Lower leg skin (tissue), 4 donors: ENCODE results near the gene DNAL1. TPM values are rescaled to one million over a fixed set of nuclear protein-coding genes. Genes with fewer than 3 reads are reported as not detected.
"Not testable (repeated sequence)": the region's sequence is repeated elsewhere in the genome, so short reads cannot be mapped to it uniquely, and the experiment has no call there.

Source experiments
- DNase-seq, 2 donors: peaks; one replicate each; pipeline ENCODE4 v3.0.0-alpha.2; 2019; ENCODE audit warnings: low spot score in 2 of 2
- H3K4me3 ChIP-seq: fragments of 200-600 bp; sonication (generic); 2 replicates; pipeline ENCODE4 v1.5.1; 2017; ENCODE audit warnings: mild to moderate bottlenecking, low read depth; ENCODE audit not compliant: poor library complexity, severe bottlenecking
- CTCF ChIP-seq, 3 donors: fragments of 450-650 bp; IDR thresholded peaks; one replicate each; pipeline ENCODE4 v1.5.1; 2016; ENCODE audit warnings: antibody characterized with exemption in 3 of 3, mild to moderate bottlenecking in 3 of 3, moderate library complexity in 2 of 3
- POLR2A ChIP-seq, 2 donors: fragments of 450-650 bp; IDR thresholded peaks; one replicate each; pipeline ENCODE4 v1.6.1; 2016 to 2017; ENCODE audit warnings: antibody characterized with exemption in 2 of 2, mild to moderate bottlenecking in 1 of 2, moderate library complexity in 1 of 2
- WGBS, 2 donors: methylation state at CpG; one replicate each; pipeline ENCODE4 v1.1.5; 2018; 5-methylcytosine and 5-hydroxymethylcytosine counted together
- intact Hi-C: fragments of 100-400 bp; cut with DNase I; formaldehyde crosslinking; loops from one replicate; pipeline ENCODE4 v1.15.0; 2023; ENCODE audit warnings: low total_unique reads
- total RNA-seq, 4 donors: library from RNA; depleted of rRNA; stranded (reverse); fragments of >200 nt; gene quantifications; one replicate each; pipeline ENCODE4 v1.1.0, GENCODE V29; 2016

The DNAL1 gene
- total RNA-seq, 4 donors from 2014 or later, result 1.3 to 5.4 (median 3.1) TPM

- peak; percentile 47 to 90 for DNase-seq
- H3K4me3 ChIP-seq, result peak overlapping the region; percentile 23
- 14 to 18% methylated on average over 37 to 44 of the region's 44 CpGs for WGBS, 2 donors
- intact Hi-C loops, result loop anchor here (10.0 kb wide), 1 partner anchor 129 kb away; no protein-coding TSS in a partner anchor
- TF ChIP-seq CTCF (IDR thresholded peaks at IDR 0.05), result peak in 1 of 3 donors; percentile 94
- no peak for TF ChIP-seq POLR2A (IDR thresholded peaks at IDR 0.05)
Measured at GRCh38 chr14:73633116-73634010, 11.4 kb upstream of the DNAL1 start.

- whole genome bisulfite sequencing, 2 donors, result 12 to 16% methylated on average over 28 to 41 of the region's 53 CpGs
- TF ChIP-seq CTCF (IDR thresholded peaks at IDR 0.05), result no peak
- no peak for TF ChIP-seq POLR2A (IDR thresholded peaks at IDR 0.05)
- DNase-seq, result peak in 1 of 2 donors; percentile 87
- intact Hi-C loops, result loop anchor here (10.0 kb wide), 1 partner anchor 129 kb away; no protein-coding TSS in a partner anchor
- H3K4me3 ChIP-seq, result peak overlapping the region; percentile 23
Measured at GRCh38 chr14:73634011-73634833, 10.6 kb upstream of the DNAL1 start.

- not testable (repeated sequence) for DNase-seq, H3K4me3 ChIP-seq
- WGBS, 2 donors, result 83% methylated on average over 10 of the region's 10 CpGs
- intact Hi-C loops, result loop anchor here (10.0 kb wide), 1 partner anchor 132 kb away; no protein-coding TSS in a partner anchor
Measured at GRCh38 chr14:73636355-73636754, 8.4 kb upstream of the DNAL1 start.

GRCh38 chr14:73637830-73638229, 7.0 kb upstream of the DNAL1 start:
- no peak for TF ChIP-seq CTCF (IDR thresholded peaks at IDR 0.05)
- TF ChIP-seq POLR2A (IDR thresholded peaks at IDR 0.05), result no peak
- WGBS, 2 donors, result 83% methylated on average over 5 of the region's 5 CpGs
- H3K4me3 ChIP-seq, result no peak overlapping the region
- DNase-seq, result no peak
- intact Hi-C loops, result loop anchor here (10.0 kb wide), 1 partner anchor 133 kb away; no protein-coding TSS in a partner anchor

GRCh38 chr14:73640796-73641365, 3.9 kb upstream of the DNAL1 start:
- 86 to 91% methylated on average over 5 of the region's 5 CpGs for WGBS, 2 donors
- intact Hi-C loops, result no loop called here
- TF ChIP-seq POLR2A (IDR thresholded peaks at IDR 0.05) (no peak), CTCF (IDR thresholded peaks at IDR 0.05) (no peak)
- no peak overlapping the region for H3K4me3 ChIP-seq
- DNase-seq, result no peak
